NCI-H446 treated with DMSO at 0.1 percent for 48 hours (cell line): ENCODE data around the gene TBC1D30.

Experiments used
- DNase-seq: peaks from one replicate; lab custom pipeline; 2025; lab: John Stamatoyannopoulos, UW

Gene TBC1D30

GRCh38 chr12:64912516-64913255, 88.2 kb downstream of the TBC1D30 start:
- DNase-seq: no peak

DNA sequence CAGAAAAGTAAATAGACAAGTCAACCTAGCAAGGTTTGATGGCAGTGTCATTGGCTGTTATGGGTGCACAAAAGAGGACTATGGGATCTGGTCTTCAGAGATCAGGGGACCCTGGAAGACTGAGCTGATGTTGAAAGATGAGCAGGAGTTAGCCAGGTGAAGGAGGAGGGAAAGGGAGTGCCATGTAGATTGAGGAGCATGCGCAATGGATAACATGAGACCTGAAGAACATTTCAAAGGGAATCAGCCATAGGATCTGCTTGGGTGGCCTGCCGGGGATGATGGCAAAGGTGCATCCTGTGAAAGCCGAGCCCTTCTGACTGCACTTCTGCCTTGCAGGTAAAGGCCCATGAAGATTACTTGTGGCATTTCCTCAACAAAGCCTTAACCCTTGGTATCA, 90.8 kb downstream of the TBC1D30 start:
- no peak for DNase-seq

GRCh38 chr12:64916411-64917261, 92.2 kb downstream of the TBC1D30 start:
- DNase-seq: no peak

- DNase-seq: no peak
Measured at GRCh38 chr12:64918344-64918743, 93.9 kb downstream of the TBC1D30 start.

GRCh38 chr12:64918801-64919200, 94.4 kb downstream of the TBC1D30 start:
- no peak for DNase-seq

- DNase-seq: no peak
Measured at GRCh38 chr12:64922853-64923252, 98.4 kb downstream of the TBC1D30 start.

- no peak for DNase-seq
Measured at GRCh38 chr12:64923536-64923935, 99.1 kb downstream of the TBC1D30 start.
